GM12891 (cell line): ENCODE results near the gene CD96.

Experiments used
- PAX5 ChIP-seq: IDR thresholded peaks from 2 replicates; pipeline ENCODE4 v1.6.1; 2011; ENCODE audit warnings: low read length, moderate library complexity, mild to moderate bottlenecking; ENCODE audit not compliant: insufficient read depth, severe bottlenecking
- POLR2A ChIP-seq: IDR thresholded peaks from 2 replicates; pipeline ENCODE4 v1.6.1; 2011; ENCODE audit warnings: low read depth, low read length, control low read depth
- POLR2AphosphoS5 ChIP-seq: IDR thresholded peaks from 2 replicates; pipeline ENCODE4 v1.6.1; 2011; ENCODE audit warnings: low read depth, low read length, control low read depth
- POU2F2 ChIP-seq: IDR thresholded peaks from 2 replicates; pipeline ENCODE4 v1.6.1; 2011; ENCODE audit warnings: low read depth, mild to moderate bottlenecking, control low read depth, low read length, moderate library complexity
- SPI1 ChIP-seq: IDR thresholded peaks from 2 replicates; pipeline ENCODE4 v1.6.1; 2011; ENCODE audit warnings: low read depth, low read length, control low read depth
- TAF1 ChIP-seq: IDR thresholded peaks from 2 replicates; pipeline ENCODE4 v1.6.1; 2011; ENCODE audit warnings: low read depth, low read length, control low read depth

DNA sequence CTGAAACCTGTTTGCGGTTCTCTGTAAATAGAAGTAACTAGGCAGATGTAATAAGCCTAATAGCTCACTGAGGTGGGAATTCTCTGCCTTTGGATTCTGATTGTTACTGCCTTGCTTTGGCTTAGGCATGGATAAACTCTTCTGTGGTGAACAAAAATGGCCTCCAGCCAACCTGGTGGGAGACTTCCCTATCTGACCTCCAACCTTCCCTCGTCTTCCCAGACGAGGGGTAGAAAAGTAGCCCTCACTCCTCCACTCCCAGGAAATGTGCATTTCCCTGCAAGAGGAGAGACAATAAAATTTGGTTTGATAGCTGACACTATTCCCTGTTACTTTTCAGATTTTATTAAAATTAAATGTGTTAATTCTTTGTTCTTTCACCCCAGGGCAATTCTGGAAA is 606 bp upstream of the CD96 start:
- TF ChIP-seq POLR2A (no peak), SPI1 (no peak), POLR2AphosphoS5 (no peak), TAF1 (no peak), PAX5 (no peak), POU2F2 (no peak)
